ENCODE data around the gene RNF17. TPM values are rescaled to one million over a fixed set of nuclear protein-coding genes. Genes with fewer than 3 reads are reported as not detected.
"Not testable (repeated sequence)": the region's sequence is repeated elsewhere in the genome, so short reads cannot be mapped to it uniquely, and the experiment has no call there.

RNF17 gene
- total RNA-seq, 1 experiment from 2014 or later = 0.14 TPM

DNA sequence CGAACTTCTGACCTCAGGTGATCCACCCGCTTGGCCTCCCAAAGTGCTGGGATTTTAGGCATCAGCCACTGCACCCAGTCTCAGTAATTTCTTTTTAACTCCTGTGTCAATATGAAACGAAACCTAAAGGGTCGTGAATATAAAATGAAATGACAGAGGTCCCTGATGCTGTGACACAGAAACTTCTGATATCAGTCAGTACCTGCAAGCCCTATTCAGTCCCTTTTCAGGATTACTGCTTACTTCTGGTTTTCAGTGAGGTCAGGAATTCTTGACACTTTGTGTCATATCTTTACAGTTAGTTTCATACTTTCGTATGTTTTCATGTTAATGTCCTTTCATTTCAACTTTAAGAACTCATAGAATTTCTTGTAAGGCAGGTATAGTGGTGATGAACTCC lies 58.7 kb downstream of the RNF17 start:
- Mint-ChIP-seq H3K36me3 (ENCODE audit: insufficient read depth, unreplicated experiment) (no peaks in the 10 kb centered on the region), H3K4me3 (ENCODE audit: unreplicated experiment) (no peak overlapping the region), H3K9me3 (ENCODE audit: unreplicated experiment) (no peaks in the 10 kb centered on the region), H3K27me3 (ENCODE audit: insufficient read depth, unreplicated experiment) (peaks cover 8% of the 10 kb centered on the region), H3K4me1 (ENCODE audit: low read depth, unreplicated experiment) (no peaks in the 10 kb centered on the region), H3K27ac (ENCODE audit: unreplicated experiment) (no peak overlapping the region)
- ChIA-PET POLR2A (no interaction called here), CTCF (no interaction called here)
- Histone ChIP-seq H3K9me3 (peaks cover 10% of the 10 kb centered on the region; the same call in 1 of the 2 replicates), H3K4me1 (peaks cover 5% of the 10 kb centered on the region; the same call in 1 of the 2 replicates), H3K4me3 (ENCODE audit: low read depth, low read length) (no peak overlapping the region), H3K27me3 (replicated peaks; ENCODE audit: control insufficient read depth, insufficient read depth, low read length) (no peaks in the 10 kb centered on the region), H3K36me3 (ENCODE audit: control insufficient read depth, insufficient read depth, low read length) (no peaks in the 10 kb centered on the region)
- DNase-seq = no peak
- intact Hi-C loops (cut with micrococcal nuclease; ENCODE audit: unreplicated experiment) = no loop called here
- BruUV-seq (replicated peaks) = no TSS peak
- TF ChIP-seq, protein P1, sequence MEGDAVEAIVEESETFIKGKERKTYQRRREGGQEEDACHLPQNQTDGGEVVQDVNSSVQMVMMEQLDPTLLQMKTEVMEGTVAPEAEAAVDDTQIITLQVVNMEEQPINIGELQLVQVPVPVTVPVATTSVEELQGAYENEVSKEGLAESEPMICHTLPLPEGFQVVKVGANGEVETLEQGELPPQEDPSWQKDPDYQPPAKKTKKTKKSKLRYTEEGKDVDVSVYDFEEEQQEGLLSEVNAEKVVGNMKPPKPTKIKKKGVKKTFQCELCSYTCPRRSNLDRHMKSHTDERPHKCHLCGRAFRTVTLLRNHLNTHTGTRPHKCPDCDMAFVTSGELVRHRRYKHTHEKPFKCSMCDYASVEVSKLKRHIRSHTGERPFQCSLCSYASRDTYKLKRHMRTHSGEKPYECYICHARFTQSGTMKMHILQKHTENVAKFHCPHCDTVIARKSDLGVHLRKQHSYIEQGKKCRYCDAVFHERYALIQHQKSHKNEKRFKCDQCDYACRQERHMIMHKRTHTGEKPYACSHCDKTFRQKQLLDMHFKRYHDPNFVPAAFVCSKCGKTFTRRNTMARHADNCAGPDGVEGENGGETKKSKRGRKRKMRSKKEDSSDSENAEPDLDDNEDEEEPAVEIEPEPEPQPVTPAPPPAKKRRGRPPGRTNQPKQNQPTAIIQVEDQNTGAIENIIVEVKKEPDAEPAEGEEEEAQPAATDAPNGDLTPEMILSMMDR (IDR thresholded peaks at IDR 0.05; ENCODE audit: insufficient read depth in 1 of 2, low read depth in 1 of 2, low read length in 1 of 2, severe bottlenecking in 1 of 2, unreplicated experiment in 1 of 2) = no peak

DNA sequence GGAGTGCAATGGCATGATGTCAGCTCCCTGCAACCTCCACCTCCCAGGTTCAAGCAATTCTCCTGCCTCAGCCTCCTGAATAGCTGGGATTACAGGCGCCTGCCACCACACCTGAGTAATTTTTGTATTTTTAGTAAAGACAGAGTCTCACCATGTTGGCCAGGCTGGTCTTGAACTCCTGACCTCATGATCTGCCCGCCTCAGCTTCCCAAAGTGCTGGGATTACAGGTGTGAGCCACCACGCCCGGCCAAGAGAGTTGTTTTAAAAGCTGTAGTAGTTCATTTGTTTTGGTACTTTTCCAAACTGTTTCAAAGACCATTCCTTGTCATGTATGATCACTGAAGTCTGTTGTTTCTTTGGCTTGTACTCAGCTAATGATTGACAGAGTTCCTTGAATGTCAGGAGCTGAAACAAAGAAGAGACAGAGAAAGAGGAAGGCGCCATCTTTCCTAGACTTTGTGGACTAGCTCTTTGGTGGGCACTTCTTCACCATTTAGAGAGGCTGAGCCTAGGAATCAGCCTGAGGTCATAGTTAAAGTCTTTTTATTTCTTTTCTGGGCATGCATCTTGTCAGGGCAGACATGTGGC lies 59.2 kb downstream of the RNF17 start:
- H3K36me3 ChIP-seq (ENCODE audit: control insufficient read depth, insufficient read depth, low read length); H3K9me3 Mint-ChIP-seq (ENCODE audit: unreplicated experiment); intact Hi-C loops (cut with micrococcal nuclease; ENCODE audit: unreplicated experiment); H3K9me3 ChIP-seq; DNase-seq; H3K27ac Mint-ChIP-seq (ENCODE audit: unreplicated experiment); CTCF ChIA-PET; H3K4me1 Mint-ChIP-seq (ENCODE audit: low read depth, unreplicated experiment); H3K36me3 Mint-ChIP-seq (ENCODE audit: insufficient read depth, unreplicated experiment); H3K4me3 ChIP-seq (ENCODE audit: low read depth, low read length); POLR2A ChIA-PET; H3K27me3 Mint-ChIP-seq (ENCODE audit: insufficient read depth, unreplicated experiment); H3K4me1 ChIP-seq; H3K4me3 Mint-ChIP-seq (ENCODE audit: unreplicated experiment); H3K27me3 ChIP-seq (replicated peaks; ENCODE audit: control insufficient read depth, insufficient read depth, low read length); BruUV-seq (replicated peaks): not testable (repeated sequence)

DNA sequence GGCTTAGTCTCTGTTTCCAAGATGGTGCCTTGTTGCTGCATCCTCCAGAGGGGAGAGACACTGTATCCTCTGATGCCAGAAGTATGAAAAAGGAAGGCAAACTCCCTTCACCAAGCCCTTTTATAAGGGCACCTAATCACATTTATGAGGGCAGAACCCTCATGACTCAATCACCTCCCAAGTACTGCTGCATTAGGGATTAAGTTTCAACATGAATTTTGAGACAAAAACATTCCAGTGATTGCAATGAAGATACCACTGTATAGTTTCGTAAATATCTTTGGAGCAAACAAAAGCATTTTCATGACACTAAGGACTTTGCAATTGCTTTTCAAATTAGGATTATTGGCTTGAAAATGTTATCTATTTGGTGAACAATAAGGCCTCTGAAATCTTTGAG lies 63.8 kb downstream of the RNF17 start:
- BruUV-seq (replicated peaks) = no TSS peak
- Mint-ChIP-seq H3K36me3 (ENCODE audit: insufficient read depth, unreplicated experiment) (no peaks in the 10 kb centered on the region), H3K9me3 (ENCODE audit: unreplicated experiment) (no peaks in the 10 kb centered on the region), H3K27ac (ENCODE audit: unreplicated experiment) (no peak overlapping the region), H3K4me3 (ENCODE audit: unreplicated experiment) (no peak overlapping the region), H3K27me3 (ENCODE audit: insufficient read depth, unreplicated experiment) (peaks cover 6% of the 10 kb centered on the region), H3K4me1 (ENCODE audit: low read depth, unreplicated experiment) (no peaks in the 10 kb centered on the region)
- Histone ChIP-seq H3K4me3 (ENCODE audit: low read depth, low read length) (no peak overlapping the region), H3K9me3 (no peaks in the 10 kb centered on the region), H3K36me3 (ENCODE audit: control insufficient read depth, insufficient read depth, low read length) (no peaks in the 10 kb centered on the region), H3K27me3 (replicated peaks; ENCODE audit: control insufficient read depth, insufficient read depth, low read length) (no peaks in the 10 kb centered on the region), H3K4me1 (peaks cover 5% of the 10 kb centered on the region; the same call in 1 of the 2 replicates)
- TF ChIP-seq, protein P1 (IDR thresholded peaks at IDR 0.05; ENCODE audit: insufficient read depth in 1 of 2, low read depth in 1 of 2, low read length in 1 of 2, severe bottlenecking in 1 of 2, unreplicated experiment in 1 of 2) = no peak
- ChIA-PET POLR2A (no interaction called here), CTCF (no interaction called here)
- intact Hi-C loops (cut with micrococcal nuclease; ENCODE audit: unreplicated experiment) = no loop called here
- no peak for DNase-seq

All from Caco-2 (cell line).